K562 (cell line): ENCODE results near the gene SGK1. TPM values are rescaled to one million over a fixed set of nuclear protein-coding genes. Genes with fewer than 3 reads are reported as not detected.

Experiments
- BCL6 ChIP-seq: fragments of 250-450 bp; sonication (Bioruptor Pico); IDR thresholded peaks from 2 replicates; pipeline ENCODE4 v1.4.0; 2020
- E2F8 ChIP-seq: fragments of 450-650 bp; IDR thresholded peaks from 2 replicates; pipeline ENCODE4 v1.7.1; 2018; ENCODE audit warnings: mild to moderate bottlenecking, low read depth; ENCODE audit not compliant: partially characterized antibody
- ELF4 ChIP-seq: fragments of 450-650 bp; formaldehyde crosslinking; IDR thresholded peaks from 2 replicates; pipeline ENCODE4 v1.4.0; 2022; ENCODE audit warnings: missing genetic modification characterization
- EP300 ChIP-seq: IDR thresholded peaks from 2 replicates; pipeline ENCODE4 v1.6.1; 2012; ENCODE audit warnings: low read length, improper control_type of control experiment
- EWSR1 ChIP-seq: fragments of 450-650 bp; IDR thresholded peaks from 2 replicates; pipeline ENCODE4 v1.6.1; 2018; ENCODE audit warnings: borderline replicate concordance, mild to moderate bottlenecking, low read depth, moderate library complexity; ENCODE audit not compliant: partially characterized antibody
- GABPA ChIP-seq: fragments of 200-800 bp; sonication (Bioruptor generic); conservative IDR thresholded peaks from 2 replicates; pipeline ENCODE4 v1.6.1; 2016; ENCODE audit warnings: low read depth, missing genetic modification characterization, missing compliant biosample characterization
- HDAC6 ChIP-seq: IDR thresholded peaks from 2 replicates; pipeline ENCODE4 v1.6.1; 2012; ENCODE audit warnings: low read depth, mild to moderate bottlenecking, control low read depth, inconsistent platforms, low read length, moderate library complexity
- HNRNPK ChIP-seq: fragments of 200-400 bp; formaldehyde crosslinking; IDR thresholded peaks from one replicate; pipeline ENCODE4 v1.6.1; 2018; ENCODE audit warnings: mild to moderate bottlenecking, low read depth, low read length; ENCODE audit not compliant: poor library complexity, severe bottlenecking
- ILK ChIP-seq: fragments of 450-650 bp; IDR thresholded peaks from 2 replicates; pipeline ENCODE4 v1.6.1; 2016; ENCODE audit warnings: missing genetic modification characterization, low read depth, mild to moderate bottlenecking, missing compliant biosample characterization, moderate library complexity, borderline replicate concordance
- MYNN ChIP-seq, 2 experiments: sonication (generic); formaldehyde crosslinking in 1 of 2; IDR thresholded peaks; 2 replicates each; pipeline versions ENCODE4 v1.5.0 to v1.6.1; 2016 to 2020; ENCODE audit warnings: antibody characterized with exemption in 1 of 2, missing genetic modification reagents in 1 of 2
- PHF20 ChIP-seq: fragments of 450-650 bp; IDR thresholded peaks from 2 replicates; pipeline ENCODE4 v1.6.1; 2018; ENCODE audit not compliant: partially characterized antibody
- PREB ChIP-seq: sonication (generic); formaldehyde crosslinking; IDR thresholded peaks from 2 replicates; pipeline ENCODE4 v1.8.1; 2023; ENCODE audit warnings: mild to moderate bottlenecking, missing genetic modification reagents
- STAT6 ChIP-seq: sonication (generic); formaldehyde crosslinking; IDR thresholded peaks from 2 replicates; pipeline ENCODE4 v1.8.1; 2023; ENCODE audit warnings: mild to moderate bottlenecking, missing genetic modification reagents
- TBP ChIP-seq: optimal IDR thresholded peaks from 2 replicates; pipeline ENCODE3; 2011; ENCODE audit warnings: low read depth, low read length, improper control_type of control experiment
- ZBTB17 ChIP-seq: fragments of 450-650 bp; formaldehyde crosslinking; IDR thresholded peaks from 2 replicates; pipeline ENCODE4 v1.4.0; 2020; ENCODE audit warnings: mild to moderate bottlenecking
- ZNF217 ChIP-seq: sonication (generic); formaldehyde crosslinking; IDR thresholded peaks from 2 replicates; pipeline ENCODE4 v1.8.0; 2022; ENCODE audit warnings: mild to moderate bottlenecking, missing genetic modification reagents
- ZNF395 ChIP-seq: fragments of 200-800 bp; sonication (Bioruptor generic); IDR thresholded peaks from 2 replicates; pipeline ENCODE4 v1.6.1; 2017; ENCODE audit warnings: missing genetic modification characterization, missing compliant biosample characterization
- ZNF696 ChIP-seq: fragments of 250-450 bp; sonication (Bioruptor Pico); conservative IDR thresholded peaks from 2 replicates; pipeline ENCODE4 v1.4.0; 2020; ENCODE audit warnings: mild to moderate bottlenecking, moderate library complexity
- polyA plus RNA-seq, 8 experiments: library from polyadenylated mRNA; depleted of rRNA in 4 of 8; stranded (reverse) in 5 of 8; unstranded in 3 of 8; fragments of >200 nt; fragmentation: Nextera tagmentation in 2 of 8; fragmentation: Illumina TruSeq in 1 of 8; extraction: Ambion mirVana in 2 of 8; extraction: Trizol in 1 of 8; gene quantifications; 2 replicates each; pipeline versions ENCODE4 v1.2.1 to v1.2.3, GENCODE V29; 2011 to 2014; ENCODE audit warnings: inconsistent platforms in 1 of 8, missing spikeins in 1 of 8
- total RNA-seq, 7 experiments: library from RNA; depleted of rRNA in 6 of 7; stranded (reverse); fragments of >200 nt in 6 of 7; fragmentation: Illumina TruSeq in 2 of 7; extraction: Trizol in 2 of 7; gene quantifications; 2 replicates each; pipeline versions ENCODE4 v1.2.1 to v1.2.3, GENCODE V29; 2011 to 2021; ENCODE audit warnings: low replicate concordance in 1 of 7

SGK1 gene
- total and polyA plus RNA-seq, 9 of the 15 experiments (the other 6 are each of a cell fraction or from before 2014, with no cell fraction given): 3.5 to 7.2 (median 3.9) TPM

GRCh38 chr6:134174672-134175531 is 143.0 kb downstream of the SGK1 start (continued):
- no peak for TF ChIP-seq E2F8
- no peak for TF ChIP-seq EWSR1
- no peak for TF ChIP-seq PREB (CRISPR knock-in tag)
- no peak for TF ChIP-seq PHF20
- TF ChIP-seq TBP: peak; percentile 99
- no peak for TF ChIP-seq STAT6 (CRISPR knock-in tag)
- peak; percentile 54 for TF ChIP-seq EP300
- no peak for TF ChIP-seq ILK (tag)
- TF ChIP-seq HDAC6: no peak
- no peak for TF ChIP-seq ELF4 (CRISPR knock-in tag)
- TF ChIP-seq ZNF696 (CRISPR knock-in tag): no peak
- no peak for TF ChIP-seq BCL6 (CRISPR knock-in tag)
- TF ChIP-seq MYNN (IDR thresholded peaks at IDR 0.05): 0 out of 2 replicates have a peak, but pooled peaks have one; percentile 38
- no peak for TF ChIP-seq MYNN (CRISPR knock-in tag; IDR thresholded peaks at IDR 0.05)
- no peak for TF ChIP-seq HNRNPK
- TF ChIP-seq ZNF395 (CRISPR knock-in tag): no peak
- no peak for TF ChIP-seq ZNF217 (CRISPR knock-in tag)
- TF ChIP-seq GABPA: no peak
- peak; percentile 36; the same call in 1 of the 2 replicates for TF ChIP-seq ZBTB17 (CRISPR knock-in tag)
